CD4-positive, alpha-beta memory T cell (primary cell): ENCODE measurements around the gene PNMA5. TPM values are rescaled to one million over a fixed set of nuclear protein-coding genes. Genes with fewer than 3 reads are reported as not detected.
"Not testable (repeated sequence)": the region's sequence is repeated elsewhere in the genome, so short reads cannot be mapped to it uniquely, and the experiment has no call there.

Source experiments
- CTCF ChIA-PET: fragments of 350-600 bp; sonication (Branson Sonifier 250); formaldehyde crosslinking; loops from one replicate; lab custom pipeline; 2021; ENCODE audit warnings: inconsistent platforms; ENCODE audit not compliant: partially characterized antibody; lab: Charles Lee
- POLR2A ChIA-PET: fragments of 350-600 bp; sonication (Branson Sonifier 250); formaldehyde crosslinking; loops from one replicate; lab custom pipeline; 2021; ENCODE audit not compliant: partially characterized antibody; lab: Charles Lee
- DNase-seq, 5 donors: peaks; one replicate each; pipeline versions ENCODE4 v3.0.0 to v3.0.0-alpha.2; 2020 to 2022; ENCODE audit warnings: mixed read lengths in 1 of 5
- H3K27ac ChIP-seq: one replicate; pipeline ENCODE4 v1.7.0; 2013; ENCODE audit warnings: low read depth, low read length
- H3K27me3 ChIP-seq: 2 replicates; pipeline ENCODE4 v1.7.0; 2013; ENCODE audit warnings: mild to moderate bottlenecking, low read length, moderate library complexity; ENCODE audit not compliant: insufficient read depth
- H3K36me3 ChIP-seq: 2 replicates; pipeline ENCODE4 v1.7.0; 2013; ENCODE audit warnings: mild to moderate bottlenecking, low read length, moderate library complexity; ENCODE audit not compliant: insufficient read depth
- H3K4me1 ChIP-seq: 2 replicates; pipeline ENCODE4 v1.7.0; 2013; ENCODE audit warnings: mild to moderate bottlenecking, low read length, moderate library complexity; ENCODE audit not compliant: insufficient read depth
- H3K4me3 ChIP-seq, 2 donors: one replicate each; pipeline ENCODE4 v1.7.0; 2013; ENCODE audit warnings: low read length in 2 of 2, mild to moderate bottlenecking in 1 of 2
- H3K9me3 ChIP-seq, 2 donors: one replicate each; pipeline ENCODE4 v1.7.0; 2013; ENCODE audit warnings: low read length in 2 of 2, control low read depth in 1 of 2; ENCODE audit not compliant: control insufficient read depth in 1 of 2
- H3K27ac Mint-ChIP-seq, 7 donors: one replicate each; pipeline ENCODE4 v1.8.0; 2020 to 2021; ENCODE audit warnings: mixed read lengths in 7 of 7, mild to moderate bottlenecking in 6 of 7, inconsistent platforms in 3 of 7, moderate library complexity in 3 of 7
- H3K27me3 Mint-ChIP-seq, 2 donors: one replicate each; pipeline ENCODE4 v1.8.0; 2020 to 2021; ENCODE audit warnings: mixed read lengths in 2 of 2
- H3K36me3 Mint-ChIP-seq, 2 donors: one replicate each; pipeline ENCODE4 v1.8.0; 2020 to 2021; ENCODE audit warnings: mixed read lengths in 2 of 2, inconsistent platforms in 1 of 2, mild to moderate bottlenecking in 1 of 2
- H3K4me1 Mint-ChIP-seq, 4 donors: one replicate each; pipeline ENCODE4 v1.8.0; 2020 to 2021; ENCODE audit warnings: mixed read lengths in 4 of 4, mild to moderate bottlenecking in 1 of 4
- H3K4me3 Mint-ChIP-seq, 8 donors: one replicate each; pipeline ENCODE4 v1.8.0; 2020 to 2021; ENCODE audit warnings: mixed read lengths in 8 of 8, mild to moderate bottlenecking in 7 of 8, moderate library complexity in 6 of 8, inconsistent platforms in 3 of 8
- H3K9me3 Mint-ChIP-seq, 8 donors: one replicate each; pipeline ENCODE4 v1.8.0; 2020 to 2021; ENCODE audit warnings: mixed read lengths in 8 of 8, mild to moderate bottlenecking in 5 of 8, inconsistent platforms in 3 of 8, moderate library complexity in 1 of 8
- intact Hi-C: fragments of 100-400 bp; cut with micrococcal nuclease; formaldehyde crosslinking; loops from one replicate; pipeline ENCODE4 v1.15.1; 2023
- polyA plus RNA-seq, 2 donors: library from polyadenylated mRNA; unstranded; fragments of 300-500 nt; fragmentation: Illumina TruSeq; gene quantifications; one replicate each; pipeline ENCODE4 v1.2.3, GENCODE V29; 2021
- total RNA-seq, 2 experiments: library from RNA; stranded (reverse); gene quantifications; one replicate each; pipeline ENCODE4 v1.2.3, GENCODE V29; 2021

PNMA5 gene
- total and polyA plus RNA-seq, 4 experiments from 2014 or later = 0.05 to 0.29 (median 0.23) TPM

- H3K4me3 Mint-ChIP-seq = peak overlapping the region in 5 of 8 donors; percentile 0 to 55 (median 22)
These were observed 2.8 kb downstream of the PNMA5 start for GRCh38 chrX:152991123-152991522.

GRCh38 chrX:152989292-152989658 is 4.6 kb downstream of the PNMA5 start:
- H3K4me1 Mint-ChIP-seq = peaks cover 4 to 11% (median 8%) of the 10 kb centered on the region in 4 donors
- Histone ChIP-seq H3K9me3 (no peaks in the 10 kb centered on the region), H3K4me3 (no peak overlapping the region), H3K36me3 (no peaks in the 10 kb centered on the region), H3K27ac (no peak overlapping the region), H3K4me1 (peaks cover 16% of the 10 kb centered on the region), H3K27me3 (no peaks in the 10 kb centered on the region)
- peak in 4 of 5 donors; percentile 2 to 18 (median 8) for DNase-seq
- H3K36me3 Mint-ChIP-seq = no peaks in the 10 kb centered on the region
- intact Hi-C loops = no loop called here
- H3K27ac Mint-ChIP-seq = peak overlapping the region in 6 of 7 donors; percentile 60 to 92 (median 82)
- H3K4me3 Mint-ChIP-seq = peak overlapping the region; percentile 35 to 76 (median 52)
- CTCF ChIA-PET = no interaction called here
- H3K27me3 Mint-ChIP-seq = no peaks in the 10 kb centered on the region
- no peaks in the 10 kb centered on the region for H3K9me3 Mint-ChIP-seq
- POLR2A ChIA-PET = interaction anchor here (0.7 to 1.0 kb wide), 2 partner anchors 31 to 43 kb away, joined by 3 read pairs; no protein-coding TSS in a partner anchor

More at GRCh38 chrX:152991123-152991522, 2.8 kb downstream of the PNMA5 start:
- intact Hi-C loops = no loop called here
- ChIA-PET POLR2A (no interaction called here), CTCF (no interaction called here)
- Histone ChIP-seq H3K9me3 (no peaks in the 10 kb centered on the region), H3K27ac (no peak overlapping the region), H3K4me1 (peaks cover 16% of the 10 kb centered on the region), H3K4me3 (no peak overlapping the region), H3K27me3 (no peaks in the 10 kb centered on the region), H3K36me3 (no peaks in the 10 kb centered on the region)
- Mint-ChIP-seq H3K36me3 (no peaks in the 10 kb centered on the region), H3K27ac (peak overlapping the region in 4 of 7 donors; percentile 65 to 88 (median 80)), H3K4me1 (peaks cover 4 to 15% (median 9%) of the 10 kb centered on the region in 4 donors), H3K27me3 (no peaks in the 10 kb centered on the region), H3K9me3 (no peaks in the 10 kb centered on the region)
- no peak for DNase-seq

GRCh38 chrX:152988536-152989291 is 5.2 kb downstream of the PNMA5 start:
- H3K4me1 ChIP-seq = peaks cover 16% of the 10 kb centered on the region
- ChIA-PET CTCF (no interaction called here), POLR2A (interaction anchor here (1.0 kb wide), 1 partner anchor 44 kb away, joined by 3 read pairs; no protein-coding TSS in a partner anchor)
- intact Hi-C loops = no loop called here
- no peak overlapping the region for H3K27ac ChIP-seq
- no peaks in the 10 kb centered on the region for H3K27me3 Mint-ChIP-seq
- DNase-seq = no peak
- H3K4me3 ChIP-seq = no peak overlapping the region
- no peaks in the 10 kb centered on the region for H3K36me3 Mint-ChIP-seq
- peak overlapping the region in 6 of 7 donors; percentile 60 to 92 (median 82) for H3K27ac Mint-ChIP-seq
- H3K9me3 Mint-ChIP-seq = no peaks in the 10 kb centered on the region
- H3K9me3 ChIP-seq = no peaks in the 10 kb centered on the region
- H3K36me3 ChIP-seq = no peaks in the 10 kb centered on the region
- peak overlapping the region; percentile 35 to 76 (median 62) for H3K4me3 Mint-ChIP-seq
- no peaks in the 10 kb centered on the region for H3K27me3 ChIP-seq
- H3K4me1 Mint-ChIP-seq = peaks cover 4 to 11% (median 8%) of the 10 kb centered on the region in 4 donors

GRCh38 chrX:152987801-152988200 is 6.1 kb downstream of the PNMA5 start:
- Histone ChIP-seq H3K27me3 (no peaks in the 10 kb centered on the region), H3K36me3 (no peaks in the 10 kb centered on the region), H3K27ac (no peak overlapping the region), H3K4me1 (peaks cover 16% of the 10 kb centered on the region), H3K9me3 (no peaks in the 10 kb centered on the region), H3K4me3 (no peak overlapping the region)
- H3K4me1 Mint-ChIP-seq = peaks cover 4 to 11% (median 8%) of the 10 kb centered on the region in 4 donors
- H3K9me3 Mint-ChIP-seq = no peaks in the 10 kb centered on the region
- ChIA-PET CTCF (no interaction called here), POLR2A (no interaction called here)
- no peak overlapping the region for H3K27ac Mint-ChIP-seq
- no peak for DNase-seq
- no peaks in the 10 kb centered on the region for H3K36me3 Mint-ChIP-seq
- no peaks in the 10 kb centered on the region for H3K27me3 Mint-ChIP-seq
- no peak overlapping the region for H3K4me3 Mint-ChIP-seq
- intact Hi-C loops = no loop called here

GRCh38 chrX:152987156-152987555 is 6.8 kb downstream of the PNMA5 start:
- H3K9me3 ChIP-seq, POLR2A ChIA-PET, CTCF ChIA-PET, DNase-seq, intact Hi-C loops, H3K36me3 ChIP-seq, H3K4me3 ChIP-seq, H3K4me3 Mint-ChIP-seq, H3K9me3 Mint-ChIP-seq, H3K27ac ChIP-seq, H3K27ac Mint-ChIP-seq, H3K27me3 Mint-ChIP-seq, H3K36me3 Mint-ChIP-seq, H3K27me3 ChIP-seq: not testable (repeated sequence)
- peaks cover 16% of the 10 kb centered on the region for H3K4me1 ChIP-seq
- H3K4me1 Mint-ChIP-seq = peaks cover 4 to 11% (median 8%) of the 10 kb centered on the region in 4 donors

GRCh38 chrX:152985383-152985782 is 8.5 kb downstream of the PNMA5 start:
- H3K9me3 ChIP-seq, H3K27me3 ChIP-seq, H3K9me3 Mint-ChIP-seq, POLR2A ChIA-PET, H3K4me3 ChIP-seq, H3K4me1 Mint-ChIP-seq, DNase-seq, H3K4me3 Mint-ChIP-seq, intact Hi-C loops, H3K27ac Mint-ChIP-seq, H3K4me1 ChIP-seq, H3K36me3 ChIP-seq, CTCF ChIA-PET, H3K27me3 Mint-ChIP-seq, H3K27ac ChIP-seq, H3K36me3 Mint-ChIP-seq: not testable (repeated sequence)

- Histone ChIP-seq H3K27me3 (no peaks in the 10 kb centered on the region), H3K36me3 (no peaks in the 10 kb centered on the region), H3K27ac (no peak overlapping the region), H3K4me3 (no peak overlapping the region), H3K9me3 (no peaks in the 10 kb centered on the region), H3K4me1 (no peaks in the 10 kb centered on the region)
- no peaks in the 10 kb centered on the region for H3K27me3 Mint-ChIP-seq
- ChIA-PET CTCF (no interaction called here), POLR2A (no interaction called here)
- intact Hi-C loops = no loop called here
- no peak overlapping the region for H3K27ac Mint-ChIP-seq
- no peaks in the 10 kb centered on the region for H3K9me3 Mint-ChIP-seq
- no peak overlapping the region for H3K4me3 Mint-ChIP-seq
- no peaks in the 10 kb centered on the region for H3K4me1 Mint-ChIP-seq
- no peak for DNase-seq
- peaks cover 4 to 5% of the 10 kb centered on the region in 2 donors for H3K36me3 Mint-ChIP-seq
These were observed 25.7 kb downstream of the PNMA5 start for GRCh38 chrX:152968193-152968592.
